Pancreas (tissue), 10 donors: ENCODE data around the gene CEP128. TPM values are rescaled to one million over a fixed set of nuclear protein-coding genes. Genes with fewer than 3 reads are reported as not detected.

Experiments used
- ATAC-seq, 4 donors: fragments of 200-7000 bp; cut with Tn5 transposase; one replicate each; pipeline versions ENCODE4 v1.8.0 to v1.9.1; 2020; ENCODE audit warnings: mild to moderate bottlenecking in 4 of 4, moderate library complexity in 4 of 4
- DNase-seq, 6 donors: peaks; one replicate each; pipeline ENCODE4 v3.0.0-alpha.2; 2020
- FAIRE-seq: peaks from 2 replicates; lab custom pipeline; 2012; peaks lifted over from hg19 to GRCh38; lab: Jason Lieb, UNC
- H3K27ac ChIP-seq, 4 donors: fragments of 200-600 bp; sonication (generic); 1 replicate in 3 of 4; 2 replicates in 1 of 4; pipeline versions ENCODE4 v1.5.0 to v1.8.0; 2020
- H3K27me3 ChIP-seq, 4 donors: fragments of 200-600 bp; one replicate each; pipeline ENCODE4 v1.8.0; 2021
- H3K36me3 ChIP-seq, 3 donors: fragments of 200-600 bp; sonication (generic) in 1 of 3; one replicate each; pipeline versions ENCODE4 v1.5.0 to v1.8.0; 2020 to 2021
- H3K4me1 ChIP-seq, 3 donors: fragments of 200-600 bp; one replicate each; pipeline ENCODE4 v1.8.0; 2021
- H3K4me3 ChIP-seq, 4 donors: fragments of 200-600 bp; sonication (generic) in 2 of 4; one replicate each; pipeline versions ENCODE4 v1.5.0 to v1.8.0; 2020 to 2021
- H3K9me3 ChIP-seq, 4 donors: fragments of 200-600 bp; one replicate each; pipeline ENCODE4 v1.8.0; 2021
- WGBS, 2 donors: extraction: QIAGEN DNeasy Blood & Tissue Kit; methylation state at CpG; one replicate each; pipeline ENCODE4 v1.1.7; 2013; 5-methylcytosine and 5-hydroxymethylcytosine counted together
- intact Hi-C, 3 donors: fragments of 100-400 bp; cut with DNase I; formaldehyde crosslinking; loops; one replicate each; pipeline versions ENCODE4 v1.11.1 to v1.14.2; 2022
- polyA plus RNA-seq, 2 donors: library from polyadenylated mRNA; stranded (reverse); fragments of 200-250 nt; gene quantifications; one replicate each; pipeline ENCODE4 v1.2.3, GENCODE V29; 2013
- total RNA-seq, 6 donors: library from RNA; stranded (reverse); fragmentation: NEBNext Ultra II Directional in 4 of 6; extraction: Animal tissue kit (Norgen Biotek cat#: 25700) in 4 of 6; gene quantifications; one replicate each; pipeline versions ENCODE4 v1.2.1 to v1.2.4, GENCODE V29; 2021 to 2023
- TF ChIP-seq, protein P1 (sequence below), 4 donors: fragments of 200-600 bp; sonication (generic) in 3 of 4; IDR thresholded peaks; one replicate each; pipeline versions ENCODE4 v1.5.0 to v1.8.0; 2021; ENCODE audit warnings: antibody characterized with exemption in 4 of 4
- donor health status: healthy with polysubstance abuse.
- donor health status: DM: no; HTN: no; CAD: no; lungs with moderate emphysema.
- donor health status: DM: no; HTN: no; CAD: no.
- donor health status: control.
- donor health status: control.
- donor health status: Bipolar disorder and iron deficiency.
- donor health status: DM: yes; HTN: yes; CAD: no.
- donor health status: DM: no; HTN: no; CAD: no.
- donor health status: DM: no; HTN: no; CAD: no.
- donor health status: DM: yes; HTN: yes; CAD: no.

Gene CEP128
- total and polyA plus RNA-seq, 8 donors, result 0.92 to 2.8 (median 2.0) TPM

DNA sequence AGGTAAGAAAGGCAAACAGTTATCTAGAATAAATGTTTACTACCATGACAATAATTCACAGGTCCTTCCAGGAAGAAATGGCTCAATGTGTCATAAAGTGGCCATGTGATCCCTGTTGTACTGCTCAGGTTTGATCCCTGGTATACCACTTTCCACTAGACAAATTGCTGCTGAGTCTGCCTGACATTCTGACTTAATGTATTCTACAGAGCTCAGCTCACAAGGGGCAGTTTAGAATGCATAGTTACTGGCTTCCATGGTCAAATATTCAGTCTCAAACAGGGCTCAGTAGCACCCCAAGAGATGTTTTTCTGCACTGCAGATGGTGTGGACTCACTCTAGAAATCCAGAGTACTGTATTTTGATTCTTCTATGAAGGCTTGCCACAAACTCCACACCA is 35.7 kb upstream of the CEP128 start:
- peaks cover 0 to 7% (median 0%) of the 10 kb centered on the region in 3 donors for H3K4me1 ChIP-seq
- H3K27me3 ChIP-seq, result no peaks in the 10 kb centered on the region
- TF ChIP-seq, protein P1, sequence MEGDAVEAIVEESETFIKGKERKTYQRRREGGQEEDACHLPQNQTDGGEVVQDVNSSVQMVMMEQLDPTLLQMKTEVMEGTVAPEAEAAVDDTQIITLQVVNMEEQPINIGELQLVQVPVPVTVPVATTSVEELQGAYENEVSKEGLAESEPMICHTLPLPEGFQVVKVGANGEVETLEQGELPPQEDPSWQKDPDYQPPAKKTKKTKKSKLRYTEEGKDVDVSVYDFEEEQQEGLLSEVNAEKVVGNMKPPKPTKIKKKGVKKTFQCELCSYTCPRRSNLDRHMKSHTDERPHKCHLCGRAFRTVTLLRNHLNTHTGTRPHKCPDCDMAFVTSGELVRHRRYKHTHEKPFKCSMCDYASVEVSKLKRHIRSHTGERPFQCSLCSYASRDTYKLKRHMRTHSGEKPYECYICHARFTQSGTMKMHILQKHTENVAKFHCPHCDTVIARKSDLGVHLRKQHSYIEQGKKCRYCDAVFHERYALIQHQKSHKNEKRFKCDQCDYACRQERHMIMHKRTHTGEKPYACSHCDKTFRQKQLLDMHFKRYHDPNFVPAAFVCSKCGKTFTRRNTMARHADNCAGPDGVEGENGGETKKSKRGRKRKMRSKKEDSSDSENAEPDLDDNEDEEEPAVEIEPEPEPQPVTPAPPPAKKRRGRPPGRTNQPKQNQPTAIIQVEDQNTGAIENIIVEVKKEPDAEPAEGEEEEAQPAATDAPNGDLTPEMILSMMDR (IDR thresholded peaks at IDR 0.05), result no peak
- FAIRE-seq, result no peak
- H3K9me3 ChIP-seq, result no peaks in the 10 kb centered on the region
- DNase-seq, result no peak
- H3K36me3 ChIP-seq, result no peaks in the 10 kb centered on the region
- peak; percentile 48 to 91 (median 70) for ATAC-seq
- H3K4me3 ChIP-seq, result no peak overlapping the region
- intact Hi-C loops, result no loop called here
- no peak overlapping the region for H3K27ac ChIP-seq

DNA sequence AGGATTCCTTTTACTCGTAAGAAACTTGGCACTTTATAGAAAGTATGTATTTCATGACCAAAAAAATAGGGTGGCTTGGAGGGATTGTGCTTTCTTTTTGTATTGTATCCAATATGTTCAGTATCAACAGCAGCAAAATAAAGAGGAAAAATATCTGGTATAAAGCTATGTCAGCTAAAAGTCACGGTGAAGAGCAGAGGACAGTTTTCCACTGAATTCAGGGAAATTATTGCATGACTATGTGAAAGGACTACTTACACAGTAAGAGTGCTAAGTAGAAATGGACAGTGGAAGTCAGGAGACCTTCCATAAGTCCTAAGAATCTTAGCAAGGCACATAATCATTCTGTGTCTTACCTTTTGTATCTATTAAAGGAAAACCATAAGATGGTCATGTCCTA is 33.1 kb upstream of the CEP128 start:
- DNase-seq (no peak), FAIRE-seq (no peak), ATAC-seq (no peak)
- TF ChIP-seq, protein P1 (IDR thresholded peaks at IDR 0.05), result no peak
- no peaks in the 10 kb centered on the region for H3K9me3 ChIP-seq
- 82 to 86% methylated on average over 2 of the region's 2 CpGs for WGBS, 2 donors
- H3K27ac ChIP-seq, result no peak overlapping the region
- no peaks in the 10 kb centered on the region for H3K36me3 ChIP-seq
- intact Hi-C loops, result no loop called here
- no peak overlapping the region for H3K4me3 ChIP-seq
- no peaks in the 10 kb centered on the region for H3K27me3 ChIP-seq
- H3K4me1 ChIP-seq, result peaks cover 0 to 7% (median 0%) of the 10 kb centered on the region in 3 donors

- H3K27ac ChIP-seq, result no peak overlapping the region
- no peak for DNase-seq
- peak in 2 of 4 donors; percentile 28 to 52 for ATAC-seq
- H3K9me3 ChIP-seq, result no peaks in the 10 kb centered on the region
- 35 to 38% methylated on average over 5 of the region's 5 CpGs for WGBS, 2 donors
- FAIRE-seq, result no peak
- intact Hi-C loops, result no loop called here
- no peaks in the 10 kb centered on the region for H3K27me3 ChIP-seq
- H3K4me3 ChIP-seq, result no peak overlapping the region
- H3K36me3 ChIP-seq, result no peaks in the 10 kb centered on the region
- TF ChIP-seq, protein P1 (IDR thresholded peaks at IDR 0.05), result no peak
- peaks cover 0 to 7% (median 0%) of the 10 kb centered on the region in 3 donors for H3K4me1 ChIP-seq
Measured at GRCh38 chr14:80973931-80974641, 32.5 kb upstream of the CEP128 start.

GRCh38 chr14:80965037-80965436 is 23.5 kb upstream of the CEP128 start:
- no peak for ATAC-seq
- H3K9me3 ChIP-seq, result no peaks in the 10 kb centered on the region
- intact Hi-C loops, result no loop called here
- no peaks in the 10 kb centered on the region for H3K27me3 ChIP-seq
- no peaks in the 10 kb centered on the region for H3K4me1 ChIP-seq
- no peak for DNase-seq
- H3K36me3 ChIP-seq, result no peaks in the 10 kb centered on the region
- no peak for FAIRE-seq
- H3K27ac ChIP-seq, result no peak overlapping the region
- TF ChIP-seq, protein P1 (IDR thresholded peaks at IDR 0.05), result no peak
- WGBS, 2 donors, result 54 to 67% methylated on average over 5 of the region's 5 CpGs
- no peak overlapping the region for H3K4me3 ChIP-seq

DNA sequence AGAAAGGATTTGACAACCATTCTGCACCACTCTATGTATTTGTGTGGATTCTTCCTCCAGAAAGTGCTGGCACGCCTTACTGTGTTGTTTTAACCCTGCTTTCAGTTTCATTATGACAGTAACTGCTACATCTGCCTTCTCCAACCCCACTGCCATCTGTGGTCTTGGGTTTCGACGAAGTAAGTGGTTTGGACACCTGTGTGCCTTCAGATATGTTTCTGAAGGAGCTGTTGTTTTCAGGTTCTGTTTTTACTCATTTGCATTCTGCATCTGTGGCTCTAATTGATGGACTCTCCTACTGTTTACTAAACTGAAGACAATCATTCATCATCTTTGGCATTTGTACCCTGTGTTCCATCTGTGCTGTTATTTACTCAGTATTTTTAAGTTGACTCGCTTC is 18.0 kb upstream of the CEP128 start:
- no peaks in the 10 kb centered on the region for H3K27me3 ChIP-seq
- ATAC-seq, result peak in 1 of 4 donors; percentile 7
- no peak for FAIRE-seq
- no peak for DNase-seq
- no peaks in the 10 kb centered on the region for H3K36me3 ChIP-seq
- H3K4me1 ChIP-seq, result no peaks in the 10 kb centered on the region
- WGBS, 2 donors, result 50 to 58% methylated on average over 4 of the region's 4 CpGs
- H3K27ac ChIP-seq, result no peak overlapping the region
- TF ChIP-seq, protein P1 (IDR thresholded peaks at IDR 0.05), result no peak
- intact Hi-C loops, result no loop called here
- H3K4me3 ChIP-seq, result no peak overlapping the region
- no peaks in the 10 kb centered on the region for H3K9me3 ChIP-seq
